ENCODE results near the gene ACSS1. TPM values are rescaled to one million over a fixed set of nuclear protein-coding genes. Genes with fewer than 3 reads are reported as not detected.
A peak's percentile ranks its signal among the peaks of the same experiment; 100 is the strongest.

ACSS1 gene
- total RNA-seq, 1 donor from 2014 or later = 13.5 TPM

DNA sequence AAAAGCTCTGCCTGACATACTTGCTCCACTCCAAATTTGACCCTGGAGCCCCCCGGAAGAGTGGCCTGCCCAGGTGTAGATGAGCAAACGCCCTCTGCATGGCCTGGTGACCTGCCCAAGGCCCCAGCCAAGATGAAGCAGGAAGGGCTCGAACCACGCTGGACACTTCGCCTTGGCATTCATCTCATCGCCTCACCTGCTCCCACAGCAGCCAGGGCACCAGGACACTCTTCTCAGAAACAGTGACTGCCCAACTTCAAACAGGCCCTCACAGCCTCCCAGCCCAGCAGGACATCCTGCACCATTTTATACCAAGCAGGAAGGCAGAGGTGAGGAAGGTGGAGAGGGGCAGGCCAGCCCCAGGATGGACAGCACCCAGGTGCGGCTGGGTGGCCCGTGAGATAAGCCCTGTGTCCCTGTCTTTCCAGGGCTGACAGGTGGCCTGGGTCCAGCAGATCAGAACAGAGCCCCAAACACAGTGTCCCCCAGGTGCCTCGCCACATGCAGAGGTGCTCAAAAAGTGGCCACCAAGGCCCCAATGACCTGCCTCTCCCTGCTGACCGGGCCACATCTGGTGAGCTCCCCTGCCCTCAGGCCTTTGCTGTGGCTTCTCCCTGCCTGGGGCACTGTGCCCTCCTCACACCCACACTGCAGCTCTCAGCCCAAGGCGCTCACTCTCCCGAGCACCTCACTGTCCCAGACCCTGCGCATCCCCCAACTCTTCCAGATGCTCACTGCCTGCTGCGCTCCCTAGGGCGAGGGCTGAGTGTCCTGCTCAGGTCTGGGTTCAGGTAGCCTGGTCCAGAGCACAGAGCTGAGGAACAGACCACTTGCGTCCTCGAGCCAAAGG lies 7.2 kb downstream of the ACSS1 start:
- intact Hi-C loops (cut with micrococcal nuclease) = no loop called here
- no peak overlapping the region for H3K4me3 Mint-ChIP-seq
- peaks cover 28% of the 10 kb centered on the region for H3K4me1 Mint-ChIP-seq
- peaks cover 12% of the 10 kb centered on the region for H3K36me3 Mint-ChIP-seq (ENCODE audit: low read depth)
- H3K27ac Mint-ChIP-seq = no peak overlapping the region
- no peak for DNase-seq
- no peaks in the 10 kb centered on the region for H3K9me3 Mint-ChIP-seq
- H3K27me3 Mint-ChIP-seq = peaks cover 11% of the 10 kb centered on the region

DNA sequence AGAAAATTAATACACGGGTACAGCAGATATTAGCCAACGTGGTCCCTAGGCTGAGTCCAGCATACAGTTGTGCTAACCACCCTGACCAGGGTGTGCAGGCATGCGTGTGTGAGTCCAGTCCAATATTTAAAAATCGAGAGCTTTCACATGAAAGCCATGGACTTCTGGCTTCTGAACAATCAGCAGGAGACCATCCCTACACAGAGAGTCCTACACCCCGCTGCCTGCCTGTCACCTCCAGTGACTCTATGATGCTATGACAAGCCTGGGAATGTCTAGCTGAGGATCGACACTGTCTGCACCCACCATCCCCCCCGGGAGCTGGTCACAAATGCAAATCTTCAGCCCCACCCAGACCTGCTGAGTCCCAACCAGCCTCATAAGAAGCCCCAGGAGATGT lies 7.9 kb downstream of the ACSS1 start:
- H3K27ac Mint-ChIP-seq = no peak overlapping the region
- H3K27me3 Mint-ChIP-seq = peaks cover 8% of the 10 kb centered on the region
- H3K4me3 Mint-ChIP-seq = no peak overlapping the region
- peaks cover 11% of the 10 kb centered on the region for H3K36me3 Mint-ChIP-seq (ENCODE audit: low read depth)
- intact Hi-C loops (cut with micrococcal nuclease) = no loop called here
- no peaks in the 10 kb centered on the region for H3K9me3 Mint-ChIP-seq
- H3K4me1 Mint-ChIP-seq = peaks cover 24% of the 10 kb centered on the region
- no peak for DNase-seq

DNA sequence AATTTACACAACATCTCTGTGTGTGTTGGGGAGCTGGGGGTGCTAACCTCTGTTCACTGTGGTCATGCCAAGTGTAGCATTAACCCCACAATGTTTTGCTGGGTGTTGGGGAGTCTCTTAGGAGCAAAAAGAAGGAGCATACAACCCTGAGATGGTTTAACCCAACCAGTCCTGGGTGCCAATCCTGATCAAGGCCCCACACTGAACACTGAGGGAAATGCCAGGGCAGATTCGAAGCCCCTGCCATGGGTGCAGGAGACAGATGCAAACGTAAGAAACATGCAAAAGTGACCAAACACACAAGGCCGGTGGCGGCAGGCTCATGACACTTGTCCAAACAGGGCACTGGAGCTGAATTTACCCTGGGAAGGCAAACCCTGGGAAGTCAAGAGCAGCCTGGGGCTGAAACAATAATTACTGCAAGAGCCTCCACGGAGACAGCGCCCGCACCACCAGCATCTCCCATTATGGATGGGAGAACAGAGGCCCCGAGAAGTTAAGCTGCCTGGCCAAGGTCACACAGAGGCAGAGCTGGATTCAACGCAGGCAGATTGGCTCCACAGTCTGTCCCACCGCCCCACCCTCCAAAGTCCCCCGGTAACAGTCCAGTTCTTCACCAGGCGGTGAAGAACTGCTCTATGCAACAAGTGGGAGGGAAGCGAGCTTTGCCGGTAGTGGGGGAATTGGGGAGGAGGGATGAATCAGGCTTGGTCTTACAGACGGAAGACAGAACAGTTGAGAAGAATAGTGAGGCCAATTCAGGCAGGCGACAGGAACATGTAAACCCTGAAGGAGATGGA lies 8.5 kb downstream of the ACSS1 start:
- peaks cover 18% of the 10 kb centered on the region for H3K4me1 Mint-ChIP-seq
- H3K27me3 Mint-ChIP-seq = peaks cover 3% of the 10 kb centered on the region
- no peak for DNase-seq
- peaks cover 5% of the 10 kb centered on the region for H3K36me3 Mint-ChIP-seq (ENCODE audit: low read depth)
- intact Hi-C loops (cut with micrococcal nuclease) = no loop called here
- no peaks in the 10 kb centered on the region for H3K9me3 Mint-ChIP-seq
- no peak overlapping the region for H3K27ac Mint-ChIP-seq
- no peak overlapping the region for H3K4me3 Mint-ChIP-seq

DNA sequence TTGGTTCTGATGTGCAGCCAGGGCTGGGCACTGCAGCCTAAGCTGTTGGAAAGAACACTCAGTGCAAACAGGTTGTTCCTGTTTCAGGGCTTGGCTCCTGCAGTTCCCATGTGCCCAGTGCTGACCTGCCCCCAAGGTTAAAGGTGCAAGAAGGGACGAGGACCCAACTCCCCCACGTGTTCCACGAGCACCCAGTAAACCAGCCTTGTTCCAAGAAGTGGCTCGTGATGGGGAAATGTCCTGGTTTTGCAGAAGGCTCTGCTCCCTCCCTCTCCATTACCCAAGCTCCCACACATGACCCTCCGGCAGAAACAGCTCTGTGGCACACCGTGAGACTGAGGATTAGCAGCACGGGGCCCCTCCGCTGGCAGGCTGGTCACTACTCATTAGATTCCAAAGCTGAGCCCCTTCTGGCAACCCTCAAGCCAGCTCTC lies 9.4 kb downstream of the ACSS1 start:
- no peak for DNase-seq
- Mint-ChIP-seq H3K27ac (no peak overlapping the region), H3K4me1 (peaks cover 9% of the 10 kb centered on the region), H3K36me3 (ENCODE audit: low read depth) (peaks cover 5% of the 10 kb centered on the region), H3K9me3 (no peaks in the 10 kb centered on the region), H3K27me3 (peaks cover 3% of the 10 kb centered on the region), H3K4me3 (no peak overlapping the region)
- intact Hi-C loops (cut with micrococcal nuclease) = no loop called here

DNA sequence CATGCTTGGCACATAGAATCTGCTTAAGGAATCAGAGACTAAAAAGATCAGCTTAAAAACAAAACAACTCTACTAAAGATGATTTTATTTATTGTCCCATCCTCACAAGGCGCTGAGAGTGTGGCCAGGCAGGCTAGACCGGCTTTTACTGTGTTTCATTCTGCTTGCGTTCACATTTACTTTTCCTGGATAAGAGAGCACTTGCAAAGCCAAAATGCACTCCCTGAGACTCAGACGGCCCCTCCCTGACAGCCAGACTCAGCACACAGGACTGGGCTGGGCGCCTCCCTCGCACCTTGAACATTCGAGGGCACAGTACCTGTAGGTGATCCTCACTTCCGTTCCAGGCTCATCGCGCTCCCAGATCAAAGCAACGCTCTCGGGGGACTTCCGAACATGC lies 10.2 kb downstream of the ACSS1 start:
- peaks cover 7% of the 10 kb centered on the region for H3K36me3 Mint-ChIP-seq (ENCODE audit: low read depth)
- DNase-seq = no peak
- H3K9me3 Mint-ChIP-seq = no peaks in the 10 kb centered on the region
- H3K4me3 Mint-ChIP-seq = no peak overlapping the region
- H3K27ac Mint-ChIP-seq = no peak overlapping the region
- H3K27me3 Mint-ChIP-seq = no peaks in the 10 kb centered on the region
- H3K4me1 Mint-ChIP-seq = peaks cover 11% of the 10 kb centered on the region
- intact Hi-C loops (cut with micrococcal nuclease) = no loop called here

DNA sequence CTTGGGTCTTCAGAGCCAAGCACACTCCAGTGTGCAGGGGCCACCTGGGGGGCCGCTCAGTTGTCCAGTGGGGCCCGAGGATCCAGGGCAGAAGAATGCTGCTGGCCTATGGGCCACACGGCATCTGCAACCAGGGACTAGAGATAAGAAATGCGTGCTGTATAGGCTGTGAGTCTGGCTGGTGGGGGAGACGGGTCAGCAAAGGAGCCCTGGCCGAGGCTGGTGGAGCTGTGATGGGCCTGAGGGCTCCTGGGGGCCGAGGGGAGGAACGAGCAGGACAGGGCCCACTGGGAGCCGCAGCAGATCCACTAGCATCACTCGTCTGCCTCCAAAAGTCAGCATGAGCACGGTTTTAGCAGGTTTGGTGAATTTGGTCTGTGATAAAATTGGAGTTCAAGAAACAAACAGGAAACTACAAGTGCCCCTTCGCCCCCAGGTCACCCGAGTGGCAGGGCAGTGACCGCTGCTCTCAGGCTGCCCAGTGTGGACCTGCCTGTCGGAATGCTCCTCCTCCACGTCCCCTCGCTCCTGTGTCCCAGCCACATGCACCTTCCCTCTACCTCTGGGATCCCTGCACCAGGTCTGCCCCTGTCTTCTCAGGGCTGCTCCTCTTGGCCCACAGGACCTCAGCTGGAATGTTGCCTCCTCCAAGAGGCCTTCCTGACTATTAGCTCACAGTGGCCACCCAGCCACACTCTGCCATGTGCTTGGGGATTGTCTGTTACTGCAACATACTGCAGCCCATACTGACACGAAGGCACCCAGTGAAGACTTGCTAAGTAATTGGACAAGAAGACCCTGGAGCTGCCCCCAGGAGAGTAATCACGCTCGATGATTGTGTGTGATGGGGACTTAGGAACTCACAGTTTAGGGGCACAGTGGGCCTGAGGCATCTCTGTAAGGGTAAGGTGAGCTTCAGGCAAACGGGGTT lies 10.9 kb downstream of the ACSS1 start:
- H3K4me3 Mint-ChIP-seq = no peak overlapping the region
- DNase-seq = no peak
- no peaks in the 10 kb centered on the region for H3K27me3 Mint-ChIP-seq
- intact Hi-C loops (cut with micrococcal nuclease) = no loop called here
- peaks cover 7% of the 10 kb centered on the region for H3K36me3 Mint-ChIP-seq (ENCODE audit: low read depth)
- no peaks in the 10 kb centered on the region for H3K9me3 Mint-ChIP-seq
- peaks cover 11% of the 10 kb centered on the region for H3K4me1 Mint-ChIP-seq
- no peak overlapping the region for H3K27ac Mint-ChIP-seq

DNA sequence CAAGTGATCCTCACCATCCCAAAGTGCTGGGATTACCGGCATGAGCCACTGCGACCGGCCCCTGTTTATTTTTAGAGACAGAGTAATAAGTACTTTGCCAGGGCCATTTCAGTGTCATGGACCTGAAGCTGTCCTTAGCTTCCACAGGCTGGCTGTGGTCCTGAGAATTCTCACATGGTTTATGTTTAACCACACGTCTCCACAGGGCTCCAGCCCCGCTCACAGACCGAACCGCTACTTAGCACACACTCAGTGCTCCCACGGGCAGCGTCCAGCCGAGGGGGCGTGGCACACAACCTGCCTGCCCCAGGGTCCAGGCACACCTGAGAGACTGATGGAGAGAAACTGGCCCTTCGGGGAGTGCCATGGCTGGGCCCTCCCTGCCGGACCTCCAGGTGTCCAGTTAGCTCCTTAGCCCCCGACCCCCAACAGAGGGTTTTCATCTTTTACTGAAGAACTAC lies 11.7 kb downstream of the ACSS1 start:
- no peak for DNase-seq
- H3K9me3 Mint-ChIP-seq = no peaks in the 10 kb centered on the region
- H3K27ac Mint-ChIP-seq = no peak overlapping the region
- H3K4me1 Mint-ChIP-seq = peaks cover 10% of the 10 kb centered on the region
- intact Hi-C loops (cut with micrococcal nuclease) = no loop called here
- H3K27me3 Mint-ChIP-seq = no peaks in the 10 kb centered on the region
- H3K4me3 Mint-ChIP-seq = no peak overlapping the region
- H3K36me3 Mint-ChIP-seq (ENCODE audit: low read depth) = peaks cover 7% of the 10 kb centered on the region

DNA sequence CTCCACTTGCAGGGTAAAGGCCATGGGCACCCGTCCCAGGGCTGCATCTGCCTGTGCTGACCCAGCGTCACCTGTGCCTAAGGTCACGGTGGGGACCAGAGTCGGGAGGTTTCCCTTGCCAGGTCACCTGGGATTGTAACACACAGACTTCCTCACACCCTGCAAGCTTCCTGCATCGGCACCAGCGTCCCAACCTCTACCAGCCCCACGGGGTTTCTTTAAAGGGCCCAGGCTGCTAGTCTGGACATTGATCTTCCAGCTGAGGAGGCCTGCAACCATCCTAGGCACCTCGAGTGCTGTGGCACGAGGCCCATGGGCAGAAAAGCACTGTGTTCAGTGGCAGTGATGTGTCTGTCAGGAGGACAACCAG lies 12.6 kb downstream of the ACSS1 start:
- peaks cover 10% of the 10 kb centered on the region for H3K4me1 Mint-ChIP-seq
- intact Hi-C loops (cut with micrococcal nuclease) = no loop called here
- H3K36me3 Mint-ChIP-seq (ENCODE audit: low read depth) = peaks cover 7% of the 10 kb centered on the region
- no peak for DNase-seq
- H3K27ac Mint-ChIP-seq = no peak overlapping the region
- no peaks in the 10 kb centered on the region for H3K9me3 Mint-ChIP-seq
- no peak overlapping the region for H3K4me3 Mint-ChIP-seq
- H3K27me3 Mint-ChIP-seq = no peaks in the 10 kb centered on the region

DNA sequence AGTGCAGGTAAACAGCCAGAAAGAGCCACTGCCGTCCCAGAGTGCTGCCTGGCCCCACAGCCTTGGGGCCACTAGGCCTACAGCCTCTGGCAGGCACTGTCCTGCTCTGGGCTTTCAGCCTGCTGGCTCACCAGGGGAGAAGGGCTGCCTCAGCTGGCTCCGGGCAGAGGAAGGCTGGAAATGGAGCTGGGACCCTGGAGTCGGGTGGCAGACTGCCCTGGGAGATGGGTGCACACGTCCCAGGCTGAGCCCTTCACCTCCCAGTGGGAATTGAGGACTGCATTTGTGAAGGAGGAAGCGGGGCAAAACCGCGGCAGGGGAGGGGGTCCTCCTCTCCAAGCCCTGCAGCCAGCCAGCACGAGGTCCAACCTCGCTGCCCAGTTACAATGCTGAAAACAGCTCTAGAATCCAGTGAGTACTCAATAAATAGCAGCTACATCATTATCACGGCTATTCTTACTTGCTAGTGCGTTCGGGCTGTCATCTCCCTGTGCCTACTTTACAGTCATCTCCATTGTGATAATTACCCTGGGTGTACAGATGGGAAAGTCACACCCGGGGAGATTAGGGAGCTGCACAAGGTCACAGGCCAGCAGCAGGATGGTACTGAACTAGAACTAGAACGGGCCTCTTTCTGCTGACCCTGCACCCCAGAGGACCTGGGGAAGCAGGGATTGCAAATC lies 13.1 kb downstream of the ACSS1 start:
- intact Hi-C loops (cut with micrococcal nuclease) = no loop called here

DNA sequence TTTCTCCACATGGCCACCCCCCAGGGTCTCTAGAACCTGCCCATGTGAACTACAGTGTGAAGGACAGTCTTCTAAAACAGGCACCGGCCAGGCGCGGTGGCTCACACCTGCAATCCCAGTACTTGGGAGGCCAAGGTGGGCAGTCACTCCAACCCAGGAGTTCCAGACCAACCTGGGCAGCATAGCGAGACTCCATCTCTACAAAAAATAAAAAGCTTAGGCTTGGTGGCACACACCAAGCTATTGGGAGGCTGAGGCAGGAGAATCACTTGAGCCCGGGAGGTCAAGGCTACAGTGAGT lies 13.7 kb downstream of the ACSS1 start:
- Mint-ChIP-seq H3K27ac (no peak overlapping the region), H3K9me3 (no peaks in the 10 kb centered on the region), H3K4me3 (no peak overlapping the region), H3K36me3 (ENCODE audit: low read depth) (peaks cover 7% of the 10 kb centered on the region), H3K27me3 (no peaks in the 10 kb centered on the region), H3K4me1 (peaks cover 8% of the 10 kb centered on the region)
- DNase-seq = no peak
- intact Hi-C loops (cut with micrococcal nuclease) = no loop called here

More for the DNA sequence above, 13.1 kb downstream of the ACSS1 start:
- peaks cover 7% of the 10 kb centered on the region for H3K36me3 Mint-ChIP-seq (ENCODE audit: low read depth)
- no peak overlapping the region for H3K27ac Mint-ChIP-seq
- no peak for DNase-seq
- H3K4me1 Mint-ChIP-seq = peaks cover 10% of the 10 kb centered on the region
- H3K27me3 Mint-ChIP-seq = no peaks in the 10 kb centered on the region
- no peak overlapping the region for H3K4me3 Mint-ChIP-seq
- no peaks in the 10 kb centered on the region for H3K9me3 Mint-ChIP-seq

DNA sequence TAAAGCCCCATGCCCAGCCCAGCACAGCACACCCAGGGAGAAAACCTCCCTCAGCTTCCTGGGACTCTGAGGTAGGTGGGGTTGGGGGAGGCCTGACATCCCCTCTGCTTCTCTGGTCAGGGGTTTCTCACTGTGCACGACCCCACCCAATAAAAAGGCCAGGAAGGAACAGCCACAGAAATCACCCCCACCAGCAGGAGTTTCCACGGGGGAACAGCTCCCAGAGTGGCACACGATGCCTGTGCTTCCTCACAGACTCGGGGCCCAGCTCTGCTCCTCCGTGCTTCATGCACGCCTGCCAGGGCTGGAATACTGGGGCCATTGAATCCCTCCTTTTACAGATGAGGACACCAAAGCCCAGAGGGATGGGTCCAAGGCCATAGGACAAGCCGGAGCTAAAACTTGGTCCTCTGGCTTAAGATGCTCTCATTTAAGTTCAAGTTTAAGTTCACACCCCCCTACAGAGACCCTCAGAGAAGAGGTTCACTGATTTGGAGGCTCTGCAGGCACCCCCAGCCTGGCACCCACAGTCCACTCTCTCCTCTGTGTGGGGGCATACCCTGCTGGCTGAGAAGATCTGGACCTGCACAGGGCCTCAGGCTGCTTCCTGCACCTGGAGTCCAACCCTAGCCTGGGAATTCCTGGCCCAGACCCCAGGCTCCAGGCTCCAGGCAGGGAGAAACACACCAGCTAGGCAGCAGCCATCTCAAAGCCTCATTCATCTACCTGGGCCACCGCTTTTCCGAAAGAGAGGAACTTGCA lies 14.3 kb downstream of the ACSS1 start:
- Mint-ChIP-seq H3K27me3 (no peaks in the 10 kb centered on the region), H3K36me3 (ENCODE audit: low read depth) (peaks cover 7% of the 10 kb centered on the region), H3K9me3 (no peaks in the 10 kb centered on the region), H3K27ac (peak overlapping the region; percentile 86), H3K4me1 (peaks cover 11% of the 10 kb centered on the region), H3K4me3 (no peak overlapping the region)
- intact Hi-C loops (cut with micrococcal nuclease) = no loop called here
- no peak for DNase-seq

DNA sequence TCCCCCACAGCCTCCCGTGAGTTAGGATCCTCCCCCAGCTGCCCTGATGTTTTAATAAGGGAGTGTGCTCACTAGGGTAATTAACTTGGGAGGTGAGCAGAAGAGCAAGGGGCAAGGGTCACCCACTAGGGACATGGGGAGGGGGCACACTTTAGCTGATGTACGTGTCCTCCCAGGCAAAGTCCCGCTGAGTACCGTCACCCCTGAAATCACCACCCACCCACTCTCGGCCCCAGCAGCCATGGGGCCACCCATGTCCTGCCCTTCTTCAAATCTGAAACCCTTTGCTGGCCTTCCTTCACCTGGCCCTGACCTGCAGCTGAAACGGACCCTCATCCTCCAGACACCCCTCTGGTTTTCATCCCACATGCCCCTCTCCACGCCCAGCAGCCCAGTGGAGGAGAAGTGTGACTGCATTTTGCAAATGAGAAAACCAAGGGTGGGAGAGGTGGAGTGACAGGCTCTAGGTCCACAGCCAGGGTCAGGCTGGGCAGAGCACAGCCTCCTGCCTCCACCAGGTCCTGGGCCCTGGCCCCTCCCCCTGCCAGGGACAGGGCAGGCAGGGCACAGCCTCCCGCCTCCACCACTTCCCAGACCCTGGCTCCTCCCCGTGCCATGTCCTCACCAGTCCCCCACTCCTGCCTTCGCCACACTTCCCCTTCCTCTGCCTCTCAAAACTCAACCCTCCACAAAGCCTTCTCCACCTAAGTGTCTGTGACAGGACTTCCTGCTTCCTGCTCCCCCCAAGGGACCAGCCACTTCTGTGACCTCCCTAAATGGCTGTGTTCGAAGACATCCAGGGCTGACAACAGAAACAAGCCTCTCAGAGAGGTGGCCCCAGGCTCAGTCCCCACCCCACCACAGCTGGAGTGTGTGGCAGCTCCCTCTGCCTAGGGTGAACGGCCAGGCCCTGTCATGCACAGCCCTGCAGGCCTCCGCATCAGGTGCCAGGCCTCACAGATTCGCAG lies 15.1 kb downstream of the ACSS1 start:
- H3K27me3 Mint-ChIP-seq = no peaks in the 10 kb centered on the region
- peaks cover 12% of the 10 kb centered on the region for H3K4me1 Mint-ChIP-seq
- intact Hi-C loops (cut with micrococcal nuclease) = no loop called here
- H3K4me3 Mint-ChIP-seq = peak overlapping the region; percentile 36
- no peaks in the 10 kb centered on the region for H3K9me3 Mint-ChIP-seq
- DNase-seq = peak; percentile 79
- peaks cover 7% of the 10 kb centered on the region for H3K36me3 Mint-ChIP-seq (ENCODE audit: low read depth)
- H3K27ac Mint-ChIP-seq = peak overlapping the region; percentile 86

All from activated CD4-positive, alpha-beta T cell treated with anti-CD3 and anti-CD28 coated beads, Interleukin-2, amount 10 ng/mL, durations not matched to agents 24 days and 14 days (primary cell).